ENCODE measurements around the gene NR2F2. TPM values are rescaled to one million over a fixed set of nuclear protein-coding genes. Genes with fewer than 3 reads are reported as not detected.
A peak's percentile ranks its signal among the peaks of the same experiment; 100 is the strongest.

The NR2F2 gene
- total RNA-seq, 2 donors from 2014 or later, result 41.2 to 43.5 TPM

GRCh38 chr15:96338766-96339618 is 8.5 kb downstream of the NR2F2 start:
- ATAC-seq (no peak), DNase-seq (no peak)
- intact Hi-C loops (cut with DNase I), result no loop called here

- DNase-seq (no peak), ATAC-seq (no peak)
- intact Hi-C loops (cut with DNase I), result loop anchor here in 1 of 2 donors (10.0 kb wide), 1 partner anchor 1315 kb away; no protein-coding TSS in a partner anchor
These were observed 9.3 kb downstream of the NR2F2 start for GRCh38 chr15:96339619-96340347.

- ATAC-seq (no peak), DNase-seq (no peak)
- intact Hi-C loops (cut with DNase I), result loop anchor here in 1 of 2 donors (10.0 kb wide), 1 partner anchor 1315 kb away; no protein-coding TSS in a partner anchor
These were observed 9.8 kb downstream of the NR2F2 start for GRCh38 chr15:96340348-96340597.

- intact Hi-C loops (cut with DNase I), result loop anchor here in 1 of 2 donors (10.0 kb wide), 1 partner anchor 1316 kb away; no protein-coding TSS in a partner anchor
- DNase-seq (no peak), ATAC-seq (peak; percentile 55 to 60)
These were observed 10.4 kb downstream of the NR2F2 start for GRCh38 chr15:96340598-96341512.

- DNase-seq (no peak), ATAC-seq (peak in 1 of 2 donors; percentile 19)
- intact Hi-C loops (cut with DNase I), result loop anchor here in 1 of 2 donors (10.0 kb wide), 1 partner anchor 1317 kb away; no protein-coding TSS in a partner anchor
These were observed 11.3 kb downstream of the NR2F2 start for GRCh38 chr15:96341513-96342405.

GRCh38 chr15:96342406-96343112 is 12.1 kb downstream of the NR2F2 start:
- no peak for DNase-seq
- no peak for ATAC-seq
- intact Hi-C loops (cut with DNase I), result loop anchor here in 1 of 2 donors (10.0 kb wide), 1 partner anchor 1318 kb away; no protein-coding TSS in a partner anchor

GRCh38 chr15:96343113-96344059 is 12.9 kb downstream of the NR2F2 start:
- no peak for ATAC-seq
- intact Hi-C loops (cut with DNase I), result loop anchor here in 1 of 2 donors (10.0 kb wide), 1 partner anchor 1319 kb away; no protein-coding TSS in a partner anchor
- no peak for DNase-seq

GRCh38 chr15:96344060-96344705 is 13.7 kb downstream of the NR2F2 start:
- DNase-seq, result no peak
- intact Hi-C loops (cut with DNase I), result loop anchor here in 1 of 2 donors (10.0 kb wide), 1 partner anchor 1319 kb away; no protein-coding TSS in a partner anchor
- ATAC-seq, result no peak

GRCh38 chr15:96344706-96345559 is 14.4 kb downstream of the NR2F2 start:
- DNase-seq (no peak), ATAC-seq (no peak)
- intact Hi-C loops (cut with DNase I), result loop anchor here in 1 of 2 donors (5.0 to 10.0 kb wide), 3 partner anchors 1038 to 1320 kb away; no protein-coding TSS in a partner anchor

- ATAC-seq (peak; percentile 73 to 83), DNase-seq (peak; percentile 88)
- intact Hi-C loops (cut with DNase I), result loop anchor here in 1 of 2 donors (5.0 to 10.0 kb wide), 3 partner anchors 1038 to 1321 kb away; no protein-coding TSS in a partner anchor
These were observed 15.3 kb downstream of the NR2F2 start for GRCh38 chr15:96345560-96346399.

- no peak for ATAC-seq
- no peak for DNase-seq
- intact Hi-C loops (cut with DNase I), result loop anchor here in 1 of 2 donors (5.0 to 10.0 kb wide), 3 partner anchors 1039 to 1322 kb away; no protein-coding TSS in a partner anchor
These were observed 16.0 kb downstream of the NR2F2 start for GRCh38 chr15:96346409-96346970.

GRCh38 chr15:96347181-96348111 is 16.9 kb downstream of the NR2F2 start:
- intact Hi-C loops (cut with DNase I), result loop anchor here in 1 of 2 donors (5.0 to 10.0 kb wide), 3 partner anchors 1040 to 1323 kb away; no protein-coding TSS in a partner anchor
- peak in 1 of 2 donors; percentile 38 for ATAC-seq
- peak; percentile 73 for DNase-seq

Measured in left cardiac atrium (tissue), 4 donors.